Hepatocyte (in vitro differentiated cells): ENCODE data around the gene MAPK8IP1. TPM values are rescaled to one million over a fixed set of nuclear protein-coding genes. Genes with fewer than 3 reads are reported as not detected.
"Not testable (repeated sequence)": the region's sequence is repeated elsewhere in the genome, so short reads cannot be mapped to it uniquely, and the experiment has no call there.

Experiments
- DNase-seq: peaks from one replicate; pipeline ENCODE4 v3.0.0-alpha.2; 2016; ENCODE audit warnings: low spot score
- H2AFZ ChIP-seq: fragments of 200-600 bp; sonication (generic); 2 replicates; pipeline ENCODE4 v1.6.0; 2016; ENCODE audit warnings: antibody characterized with exemption, mild to moderate bottlenecking
- H3K27ac ChIP-seq: fragments of 200-600 bp; sonication (generic); 2 replicates; pipeline ENCODE4 v1.5.1; 2016; ENCODE audit warnings: mild to moderate bottlenecking
- H3K27me3 ChIP-seq: fragments of 200-600 bp; sonication (generic); 2 replicates; pipeline ENCODE4 v1.6.1; 2016
- H3K36me3 ChIP-seq: fragments of 200-600 bp; sonication (generic); replicated peaks from 2 replicates; pipeline ENCODE4 v1.5.1; 2016; ENCODE audit warnings: low read depth; ENCODE audit not compliant: insufficient read depth
- H3K4me1 ChIP-seq: fragments of 200-600 bp; sonication (generic); 2 replicates; pipeline ENCODE4 v1.5.1; 2016; ENCODE audit warnings: mild to moderate bottlenecking, moderate library complexity; ENCODE audit not compliant: insufficient read depth
- H3K4me2 ChIP-seq: fragments of 200-600 bp; sonication (generic); 2 replicates; pipeline ENCODE4 v1.6.0; 2016
- H3K4me3 ChIP-seq: fragments of 200-600 bp; sonication (generic); 2 replicates; pipeline ENCODE4 v1.5.1; 2016; ENCODE audit warnings: mild to moderate bottlenecking
- H3K79me2 ChIP-seq: fragments of 200-600 bp; sonication (generic); 2 replicates; pipeline ENCODE4 v1.6.0; 2017; ENCODE audit warnings: mild to moderate bottlenecking
- H3K9me2 ChIP-seq: fragments of 200-600 bp; sonication (generic); replicated peaks from 2 replicates; pipeline ENCODE4 v1.6.0; 2017; ENCODE audit warnings: mild to moderate bottlenecking; ENCODE audit not compliant: insufficient read depth
- H3K9me3 ChIP-seq: fragments of 200-600 bp; sonication (generic); 2 replicates; pipeline ENCODE4 v1.5.1; 2016; ENCODE audit warnings: low read depth, mild to moderate bottlenecking
- H4K20me1 ChIP-seq: fragments of 200-600 bp; sonication (generic); 2 replicates; pipeline ENCODE4 v1.6.0; 2016; ENCODE audit warnings: mild to moderate bottlenecking; ENCODE audit not compliant: insufficient read depth, poor library complexity, severe bottlenecking
- CTCF ChIP-seq: fragments of 200-600 bp; sonication (generic); IDR thresholded peaks from 2 replicates; pipeline ENCODE4 v1.5.1; 2016; ENCODE audit warnings: antibody characterized with exemption, mild to moderate bottlenecking; ENCODE audit not compliant: poor library complexity
- EZH2 ChIP-seq: fragments of 200-600 bp; sonication (generic); IDR thresholded peaks from 2 replicates; pipeline ENCODE4 v1.6.1; 2016; ENCODE audit warnings: antibody characterized with exemption, mild to moderate bottlenecking, borderline replicate concordance
- EZH2phosphoT487 ChIP-seq: fragments of 200-600 bp; sonication (generic); IDR thresholded peaks from one replicate; pipeline ENCODE4 v1.6.1; 2018; ENCODE audit warnings: antibody characterized with exemption, mild to moderate bottlenecking, low read depth, moderate library complexity; ENCODE audit not compliant: unreplicated experiment, severe bottlenecking
- whole genome bisulfite sequencing: methylation state at CpG from one replicate; pipeline ENCODE4 v1.1.6; 2016; ENCODE audit warnings: low lambda C conversion rate; ENCODE audit errors: missing lambda C conversion rate; 5-methylcytosine and 5-hydroxymethylcytosine counted together
- polyA plus RNA-seq: library from polyadenylated mRNA; unstranded; fragments of >200 nt; fragmentation: Nextera tagmentation; extraction: Ambion mirVana; gene quantifications from 2 replicates; pipeline ENCODE4 v1.2.1, GENCODE V29; 2016
- total RNA-seq: library from RNA; depleted of rRNA; stranded (reverse); fragments of >200 nt; gene quantifications from 2 replicates; pipeline ENCODE4 v1.2.3, GENCODE V29; 2014

The MAPK8IP1 gene
- total and polyA plus RNA-seq, 2 experiments from 2014 or later = 7.2 to 7.6 TPM

GRCh38 chr11:45901626-45902025 is 16.2 kb downstream of the MAPK8IP1 start:
- DNase-seq = no peak
- no peaks in the 10 kb centered on the region for H3K79me2 ChIP-seq
- H3K9me2 ChIP-seq = no peaks in the 10 kb centered on the region
- H2AFZ ChIP-seq = no peak overlapping the region
- no peaks in the 10 kb centered on the region for H3K9me3 ChIP-seq
- no peak for TF ChIP-seq EZH2
- no peak for TF ChIP-seq EZH2phosphoT487
- WGBS = 92% methylated on average over 6 of the region's 6 CpGs
- no peak overlapping the region for H3K27ac ChIP-seq
- peaks cover 6% of the 10 kb centered on the region for H3K4me1 ChIP-seq
- no peak overlapping the region for H3K4me2 ChIP-seq
- no peak overlapping the region for H3K4me3 ChIP-seq
- no peaks in the 10 kb centered on the region for H4K20me1 ChIP-seq
- no peaks in the 10 kb centered on the region for H3K27me3 ChIP-seq
- no peaks in the 10 kb centered on the region for H3K36me3 ChIP-seq

GRCh38 chr11:45902452-45903380 is 17.3 kb downstream of the MAPK8IP1 start:
- Histone ChIP-seq H4K20me1 (no peaks in the 10 kb centered on the region), H3K4me2 (no peak overlapping the region), H3K4me1 (peaks cover 6% of the 10 kb centered on the region), H3K79me2 (no peaks in the 10 kb centered on the region), H3K9me3 (no peaks in the 10 kb centered on the region), H2AFZ (no peak overlapping the region), H3K4me3 (no peak overlapping the region), H3K36me3 (no peaks in the 10 kb centered on the region), H3K27ac (no peak overlapping the region), H3K27me3 (no peaks in the 10 kb centered on the region), H3K9me2 (no peaks in the 10 kb centered on the region)
- 96% methylated on average over 41 of the region's 56 CpGs for WGBS
- no peak for DNase-seq
- TF ChIP-seq CTCF = no peak
- no peak for TF ChIP-seq EZH2
- TF ChIP-seq EZH2phosphoT487 = no peak

- H3K4me1 ChIP-seq = peaks cover 1% of the 10 kb centered on the region
- H3K27ac ChIP-seq = no peak overlapping the region
- H3K9me3 ChIP-seq = no peaks in the 10 kb centered on the region
- no peaks in the 10 kb centered on the region for H3K9me2 ChIP-seq
- H3K27me3 ChIP-seq = no peaks in the 10 kb centered on the region
- no peak for TF ChIP-seq EZH2
- TF ChIP-seq CTCF = no peak
- no peak for TF ChIP-seq EZH2phosphoT487
- 72% methylated on average over 13 of the region's 15 CpGs for WGBS
- H3K4me2 ChIP-seq = no peak overlapping the region
- no peak overlapping the region for H2AFZ ChIP-seq
- H3K36me3 ChIP-seq = no peaks in the 10 kb centered on the region
- H3K79me2 ChIP-seq = no peaks in the 10 kb centered on the region
- no peaks in the 10 kb centered on the region for H4K20me1 ChIP-seq
- H3K4me3 ChIP-seq = no peak overlapping the region
- DNase-seq = no peak
Measured at GRCh38 chr11:45904309-45904915, 19.0 kb downstream of the MAPK8IP1 start.

GRCh38 chr11:45905095-45905494 is 19.6 kb downstream of the MAPK8IP1 start:
- Histone ChIP-seq H3K79me2 (no peaks in the 10 kb centered on the region), H3K27ac (no peak overlapping the region), H3K27me3 (no peaks in the 10 kb centered on the region), H3K36me3 (no peaks in the 10 kb centered on the region), H3K9me2 (no peaks in the 10 kb centered on the region), H2AFZ (no peak overlapping the region), H4K20me1 (no peaks in the 10 kb centered on the region), H3K4me3 (no peak overlapping the region), H3K9me3 (no peaks in the 10 kb centered on the region), H3K4me2 (no peak overlapping the region), H3K4me1 (no peaks in the 10 kb centered on the region)
- DNase-seq = no peak
- 94% methylated on average over 16 of the region's 19 CpGs for WGBS
- TF ChIP-seq CTCF = no peak
- no peak for TF ChIP-seq EZH2
- no peak for TF ChIP-seq EZH2phosphoT487

GRCh38 chr11:45905576-45905975 is 20.1 kb downstream of the MAPK8IP1 start:
- not testable (repeated sequence) for H3K36me3 ChIP-seq, H4K20me1 ChIP-seq, H3K9me3 ChIP-seq, H2AFZ ChIP-seq, H3K4me1 ChIP-seq, H3K27ac ChIP-seq, H3K4me2 ChIP-seq, H3K4me3 ChIP-seq, H3K27me3 ChIP-seq, H3K9me2 ChIP-seq, H3K79me2 ChIP-seq, DNase-seq
- WGBS = 91% methylated on average over 6 of the region's 6 CpGs
